GM18907 (cell line): Measurements from ENCODE around the gene CNST.
"Not testable (repeated sequence)": the region's sequence is repeated elsewhere in the genome, so short reads cannot be mapped to it uniquely, and the experiment has no call there.

Experiments
- ATAC-seq: cut with Tn5 transposase; IDR thresholded peaks from one replicate; pipeline ENCODE4 v1.9.1; 2021; ENCODE audit warnings: mild to moderate bottlenecking, moderate library complexity; ENCODE audit not compliant: unreplicated experiment

The CNST gene

GRCh38 chr1:246669659-246670058 is 103.4 kb downstream of the CNST start:
- no peak for ATAC-seq

DNA sequence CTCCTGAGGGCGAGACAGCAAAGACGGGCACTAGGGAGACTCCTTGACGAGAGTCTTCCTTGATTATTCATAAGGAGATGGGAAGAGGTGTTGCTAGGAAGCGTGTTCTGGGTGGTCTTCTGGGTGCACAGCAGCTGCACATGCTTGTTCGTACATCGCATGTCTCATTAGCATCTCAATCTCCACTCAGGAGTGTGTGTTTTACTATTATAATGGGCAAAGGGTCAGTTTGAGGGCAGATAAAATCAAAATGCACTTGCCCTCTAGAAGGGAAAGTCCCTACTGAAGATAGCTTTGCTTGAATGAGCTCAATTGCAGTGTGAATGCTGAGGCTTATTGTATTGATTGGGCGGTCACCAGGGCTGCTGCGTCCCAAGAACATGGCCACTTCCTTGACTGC is 107.8 kb downstream of the CNST start:
- no peak for ATAC-seq

- ATAC-seq: no peak
Observed at GRCh38 chr1:246677842-246678241, 111.6 kb downstream of the CNST start.

DNA sequence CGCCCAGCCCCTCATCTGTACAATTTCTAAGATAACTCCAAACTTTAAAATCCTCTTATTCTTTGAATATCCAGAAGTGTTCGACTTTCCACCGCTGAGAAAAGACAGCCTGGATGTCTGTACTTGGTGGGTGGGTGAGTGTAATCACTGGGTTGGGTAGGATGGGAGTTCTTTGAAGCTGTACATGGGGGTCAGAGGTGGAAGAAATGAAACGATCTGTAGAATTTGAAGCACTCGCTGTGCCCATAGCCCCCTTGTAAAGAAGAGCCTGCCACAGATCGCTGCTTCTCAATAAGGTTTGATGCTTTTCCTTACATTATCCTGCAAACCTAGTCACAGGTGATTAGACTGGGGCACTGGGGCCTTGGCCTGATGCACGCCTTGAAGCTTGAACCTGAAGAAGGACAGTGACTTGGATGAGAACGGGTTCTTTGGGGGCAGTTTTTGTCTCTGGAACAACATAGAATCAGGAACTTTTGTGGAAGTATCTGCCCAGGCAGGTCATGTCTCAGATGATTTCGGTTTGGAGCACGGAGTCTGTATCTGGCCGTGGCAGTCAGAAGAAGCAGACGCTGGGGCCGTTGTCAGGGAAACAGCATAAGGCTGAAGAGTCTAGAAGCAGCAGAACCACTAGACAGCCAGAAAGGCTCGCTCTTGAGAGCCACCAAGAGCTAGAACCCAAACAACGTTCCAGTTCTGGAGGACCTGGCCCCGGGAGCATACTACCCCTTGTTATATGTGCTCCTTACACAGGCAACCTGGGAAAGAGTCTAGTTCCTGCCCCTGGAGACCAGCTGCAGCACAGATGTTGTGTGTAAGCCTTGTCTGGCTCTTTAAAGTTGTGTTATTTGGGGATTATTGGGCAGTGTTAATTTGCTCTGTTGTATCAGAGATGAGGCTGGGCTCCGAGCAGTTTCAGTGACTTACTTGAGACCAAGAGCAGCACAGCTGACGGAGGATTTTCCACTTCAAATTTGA is 112.8 kb downstream of the CNST start:
- ATAC-seq: no peak

- no peak for ATAC-seq
Observed at GRCh38 chr1:246679794-246680177, 113.5 kb downstream of the CNST start.

DNA sequence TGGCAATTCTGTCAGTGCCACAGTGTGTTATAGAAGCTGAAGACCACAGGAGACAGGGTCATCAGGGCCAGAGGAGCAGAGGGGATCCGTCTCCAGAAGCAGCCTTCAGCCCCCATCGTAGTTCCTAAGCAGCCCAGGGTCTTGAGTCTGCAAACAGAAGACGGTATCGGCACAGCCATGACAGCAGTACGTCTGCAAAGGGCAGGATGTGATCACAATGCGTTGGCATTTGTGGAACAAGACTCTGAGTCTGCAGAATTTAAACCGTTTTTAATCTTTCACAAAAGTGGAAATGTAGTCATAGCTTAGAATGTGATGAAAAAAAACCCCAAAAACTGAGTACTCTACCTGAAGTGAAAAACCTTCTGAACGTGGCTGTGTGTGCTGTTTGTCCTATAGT is 113.9 kb downstream of the CNST start:
- ATAC-seq: no peak

DNA sequence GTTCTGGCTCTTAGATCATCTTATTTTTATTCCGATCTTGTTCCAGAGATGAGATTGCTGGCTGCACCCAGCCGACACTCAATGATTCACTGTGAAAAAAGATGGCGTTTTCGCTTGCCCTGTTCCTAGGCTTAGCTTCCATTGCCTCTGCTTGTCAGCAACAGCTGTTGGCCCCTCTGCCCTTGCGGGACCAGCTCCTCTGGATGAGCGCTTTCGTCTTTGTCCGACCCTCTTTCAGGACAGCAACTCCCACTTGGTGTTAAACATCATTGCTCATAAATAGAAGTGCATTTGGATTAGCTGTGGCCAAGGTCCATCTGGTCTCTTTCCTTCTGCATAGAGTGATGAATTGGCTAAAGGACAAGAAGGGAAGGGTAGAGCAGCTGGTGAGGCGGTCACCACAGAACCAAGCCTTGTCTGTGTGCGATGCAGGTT is 114.5 kb downstream of the CNST start:
- no peak for ATAC-seq

GRCh38 chr1:246681900-246682895 is 115.9 kb downstream of the CNST start:
- no peak for ATAC-seq

GRCh38 chr1:246683521-246683920 is 117.3 kb downstream of the CNST start:
- no peak for ATAC-seq

DNA sequence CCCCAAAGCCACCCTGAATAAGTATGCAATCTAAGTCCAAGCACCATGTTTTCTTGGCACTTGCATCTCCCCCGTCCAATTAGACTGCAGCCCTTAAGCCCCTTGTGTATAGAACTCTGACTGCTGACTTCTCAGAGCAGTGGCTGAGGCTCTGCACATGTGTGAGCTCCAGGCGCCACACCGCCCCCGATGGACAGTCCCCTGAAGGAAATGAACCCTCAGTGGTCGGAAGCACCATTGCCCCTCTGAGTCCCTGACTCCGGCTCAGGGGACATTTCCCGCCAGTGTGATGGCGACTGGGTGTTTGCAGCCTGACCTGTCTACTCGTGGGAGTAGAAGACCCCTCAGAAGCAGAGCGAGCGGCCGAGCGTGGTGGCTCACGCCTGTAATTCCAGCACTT is 120.7 kb downstream of the CNST start:
- no peak for ATAC-seq

GRCh38 chr1:246689409-246690008 is 123.3 kb downstream of the CNST start:
- ATAC-seq: peak; percentile 97

DNA sequence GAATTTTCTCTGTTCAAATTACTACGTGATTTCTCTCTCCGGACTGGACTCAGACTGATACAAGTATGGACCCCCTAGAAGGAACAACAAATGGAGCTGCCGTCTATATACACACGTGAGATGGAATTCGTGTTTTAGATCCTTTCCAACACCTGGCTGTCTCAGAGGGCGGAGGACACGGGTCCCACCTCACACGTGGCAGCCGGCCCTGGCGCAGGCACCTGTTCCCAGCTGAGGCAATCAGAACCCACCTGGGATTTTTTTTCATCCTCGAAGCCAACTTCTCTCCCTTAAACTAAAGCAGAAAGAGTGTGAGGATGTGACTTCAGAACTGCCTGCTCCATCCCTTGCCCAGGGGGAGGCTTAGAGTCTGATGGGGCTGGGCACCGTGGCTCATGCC is 123.8 kb downstream of the CNST start:
- ATAC-seq: no peak

- ATAC-seq: no peak
Observed at GRCh38 chr1:246691622-246692495, 125.6 kb downstream of the CNST start.

- ATAC-seq: not testable (repeated sequence)
Observed at GRCh38 chr1:246694213-246694895, 128.1 kb downstream of the CNST start.

DNA sequence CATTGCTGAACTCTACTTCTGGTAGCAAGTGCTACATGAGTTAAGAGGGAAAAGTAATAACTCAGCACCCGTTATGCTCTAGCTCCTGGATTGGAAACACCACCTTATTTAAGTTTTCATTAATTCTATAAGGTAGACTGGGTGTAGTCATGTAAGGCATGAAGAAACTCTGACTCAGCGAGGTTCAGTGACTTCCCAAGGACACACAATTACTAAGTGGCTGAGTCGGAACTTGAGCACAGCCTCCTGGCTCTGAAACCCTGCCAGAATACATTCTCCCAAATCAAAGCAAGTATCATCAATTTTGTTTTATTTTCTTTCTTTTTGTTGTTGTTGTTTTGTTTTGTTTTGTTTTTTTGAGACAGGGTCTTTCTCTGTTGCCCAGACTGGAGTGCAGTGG is 128.9 kb downstream of the CNST start:
- ATAC-seq: no peak

- no peak for ATAC-seq
Observed at GRCh38 chr1:246695666-246696065, 129.4 kb downstream of the CNST start.

DNA sequence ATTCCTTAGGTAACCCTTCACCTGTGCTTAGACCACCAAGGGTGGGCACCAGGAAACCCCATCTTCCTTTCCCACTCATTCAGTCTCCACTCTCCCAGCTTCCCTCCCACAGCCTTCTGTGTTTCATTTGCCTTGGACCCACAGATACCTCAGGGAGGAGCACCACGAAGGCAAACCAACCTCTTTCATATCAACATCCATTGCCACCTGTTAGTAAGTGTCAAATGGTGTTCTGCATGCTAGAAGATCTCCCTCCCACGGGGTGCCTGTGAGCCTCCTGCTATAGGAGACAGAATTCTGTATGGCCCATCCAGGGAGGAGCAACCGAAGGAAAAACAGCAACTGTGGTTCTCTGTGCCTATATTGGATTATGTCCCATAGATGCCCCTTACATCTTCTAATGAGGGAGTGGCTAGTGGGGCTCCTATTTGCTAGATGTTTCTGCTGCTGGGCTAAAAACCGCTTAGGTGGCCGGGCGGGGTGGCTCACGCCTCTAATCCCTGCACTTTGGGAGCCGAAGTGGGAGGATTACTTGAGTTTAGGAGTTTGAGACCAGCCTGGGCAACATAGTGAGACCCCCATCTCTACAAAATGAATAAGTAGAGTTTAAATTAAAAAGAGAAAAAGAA is 132.3 kb downstream of the CNST start:
- no peak for ATAC-seq

DNA sequence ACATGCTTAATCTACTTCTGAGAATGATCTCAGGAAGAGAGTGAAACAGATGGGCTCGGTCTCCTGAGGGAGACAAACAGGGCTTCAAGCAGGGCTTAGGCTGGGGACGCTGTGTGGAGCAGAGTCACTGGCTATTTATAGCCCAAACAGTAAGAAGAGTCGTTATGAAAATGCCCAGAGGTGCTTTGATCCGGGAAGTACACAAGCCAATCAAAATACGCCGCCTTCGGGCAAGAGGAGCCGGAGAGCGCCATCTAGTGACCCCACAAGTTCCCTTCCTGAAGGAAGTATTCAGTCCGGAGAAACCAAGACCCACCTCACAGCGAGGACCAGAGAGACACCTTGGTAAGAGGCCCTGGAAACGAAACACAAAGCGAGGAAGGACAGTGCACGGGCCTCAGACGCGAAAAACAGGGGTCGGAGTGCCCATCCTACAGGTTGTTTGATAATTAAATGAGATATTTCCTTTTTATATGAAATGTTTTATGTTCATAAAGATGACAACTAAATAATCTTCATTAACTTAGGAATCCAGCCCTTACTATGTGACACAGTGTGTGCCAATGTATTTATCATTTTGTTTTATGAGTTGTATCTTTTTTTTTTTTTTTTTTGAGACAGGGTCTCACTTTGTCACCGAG is 133.0 kb downstream of the CNST start:
- ATAC-seq: peak; percentile 96

- ATAC-seq: no peak
Observed at GRCh38 chr1:246703581-246703980, 137.3 kb downstream of the CNST start.
